GM18519 (cell line): Measurements from ENCODE around the gene SOCS4.
"Not testable (repeated sequence)": the region's sequence is repeated elsewhere in the genome, so short reads cannot be mapped to it uniquely, and the experiment has no call there.

Experiments
- ATAC-seq: cut with Tn5 transposase; IDR thresholded peaks from one replicate; pipeline ENCODE4 v1.9.1; 2021; ENCODE audit warnings: mild to moderate bottlenecking, moderate library complexity; ENCODE audit not compliant: unreplicated experiment, low FRiP score

Gene SOCS4

GRCh38 chr14:55026793-55027561 is at the start of gene SOCS4, which contains the start of gene WDHD1:
SOCS4 (plus strand) TSS chr14:55027236; CDS start chr14:55043042, 15,806 bp downstream.
WDHD1 (minus strand) TSS chr14:55027099; CDS start chr14:55026787, 312 bp downstream.
- peak; percentile 71 for ATAC-seq

- ATAC-seq: no peak
These were observed 48.0 kb upstream of the SOCS4 start for GRCh38 chr14:54979039-54979438.

GRCh38 chr14:54981698-54982097 is 45.3 kb upstream of the SOCS4 start:
- ATAC-seq: no peak

GRCh38 chr14:54985156-54985555 is 41.9 kb upstream of the SOCS4 start:
- ATAC-seq: no peak

- no peak for ATAC-seq
These were observed 26.7 kb upstream of the SOCS4 start for GRCh38 chr14:55000381-55000780.

GRCh38 chr14:55005071-55005470 is 22.0 kb upstream of the SOCS4 start:
- no peak for ATAC-seq

- ATAC-seq: no peak
These were observed 12.0 kb upstream of the SOCS4 start for GRCh38 chr14:55015006-55015405.

- no peak for ATAC-seq
These were observed 7.0 kb upstream of the SOCS4 start for GRCh38 chr14:55019968-55020554.

- not testable (repeated sequence) for ATAC-seq
These were observed 2.7 kb upstream of the SOCS4 start for GRCh38 chr14:55024365-55024764.

- ATAC-seq: no peak
These were observed 1.1 kb upstream of the SOCS4 start for GRCh38 chr14:55025948-55026347.

- no peak for ATAC-seq
These were observed 619 bp upstream of the SOCS4 start for GRCh38 chr14:55026441-55026792.

GRCh38 chr14:55028066-55028465 is 1.0 kb downstream of the SOCS4 start:
- ATAC-seq: no peak

- ATAC-seq: no peak
These were observed 1.4 kb downstream of the SOCS4 start for GRCh38 chr14:55028476-55028875.

GRCh38 chr14:55031190-55031589 is 4.2 kb downstream of the SOCS4 start:
- ATAC-seq: no peak

- ATAC-seq: not testable (repeated sequence)
These were observed 11.0 kb downstream of the SOCS4 start for GRCh38 chr14:55037995-55038394.

- no peak for ATAC-seq
These were observed 11.7 kb downstream of the SOCS4 start for GRCh38 chr14:55038708-55039107.

GRCh38 chr14:55043528-55043927 is 16.5 kb downstream of the SOCS4 start:
- no peak for ATAC-seq

GRCh38 chr14:55045087-55045486 is 18.1 kb downstream of the SOCS4 start:
- no peak for ATAC-seq

- no peak for ATAC-seq
These were observed 20.4 kb downstream of the SOCS4 start for GRCh38 chr14:55047301-55048053.

GRCh38 chr14:55048900-55049436 is 21.9 kb downstream of the SOCS4 start:
- no peak for ATAC-seq

GRCh38 chr14:55051165-55051422 is 24.1 kb downstream of the SOCS4 start:
- ATAC-seq: peak; percentile 21
